Esophagus squamous epithelium (tissue), 5 donors: ENCODE data around the gene MISP3. TPM values are rescaled to one million over a fixed set of nuclear protein-coding genes. Genes with fewer than 3 reads are reported as not detected.

Experiments used
- DNase-seq: peaks from one replicate; lab custom pipeline; 2025; lab: John Stamatoyannopoulos, UW
- H3K27ac ChIP-seq, 4 donors: fragments of 200-600 bp; sonication (generic); one replicate each; pipeline ENCODE4 v1.5.1; 2016 to 2019; ENCODE audit warnings: mild to moderate bottlenecking in 1 of 4
- H3K27me3 ChIP-seq, 4 donors: fragments of 200-600 bp; sonication (generic); 1 replicate in 3 of 4; 2 replicates in 1 of 4; pipeline versions ENCODE4 v1.5.1 to v1.6.0; 2017 to 2021; ENCODE audit warnings: antibody characterized with exemption in 1 of 4
- H3K36me3 ChIP-seq, 3 donors: fragments of 200-600 bp; sonication (generic); one replicate each; pipeline ENCODE4 v1.5.1; 2016 to 2019
- H3K4me1 ChIP-seq, 3 donors: fragments of 200-600 bp; sonication (generic); one replicate each; pipeline ENCODE4 v1.5.1; 2017 to 2019
- H3K4me3 ChIP-seq, 4 donors: fragments of 200-600 bp; sonication (generic); 1 replicate in 3 of 4; 2 replicates in 1 of 4; pipeline ENCODE4 v1.5.1; 2016 to 2019; ENCODE audit warnings: mild to moderate bottlenecking in 2 of 4, moderate library complexity in 1 of 4
- H3K9me3 ChIP-seq, 3 donors: fragments of 200-600 bp; sonication (generic); one replicate each; pipeline ENCODE4 v1.5.1; 2016 to 2019
- POLR2A ChIP-seq, 4 donors: fragments of 450-650 bp; IDR thresholded peaks; one replicate each; pipeline ENCODE4 v1.6.1; 2017; ENCODE audit warnings: antibody characterized with exemption in 4 of 4, mild to moderate bottlenecking in 4 of 4, moderate library complexity in 3 of 4
- WGBS, 2 donors: methylation state at CpG; one replicate each; pipeline ENCODE4 v1.1.5; 2018; 5-methylcytosine and 5-hydroxymethylcytosine counted together
- intact Hi-C: fragments of 100-400 bp; cut with DNase I; formaldehyde crosslinking; loops from one replicate; pipeline ENCODE4 v1.15.0; 2022
- total RNA-seq, 4 donors: library from RNA; depleted of rRNA; stranded (reverse); fragments of >200 nt; gene quantifications; one replicate each; pipeline ENCODE4 v1.1.0, GENCODE V29; 2016
- TF ChIP-seq, protein P1 (sequence below), 6 experiments: fragments of 450-650 bp in 4 of 6; fragments of 200-600 bp in 2 of 6; sonication (generic) in 2 of 6; IDR thresholded peaks; one replicate each; pipeline ENCODE4 v1.5.1; 2016 to 2019; ENCODE audit warnings: antibody characterized with exemption in 6 of 6, mild to moderate bottlenecking in 4 of 6, moderate library complexity in 4 of 6
- donor health status: DM: yes; HTN: yes; CAD: no.

MISP3 gene
- total RNA-seq, 4 donors from 2014 or later: 2.0 to 8.9 (median 4.0) TPM

DNA sequence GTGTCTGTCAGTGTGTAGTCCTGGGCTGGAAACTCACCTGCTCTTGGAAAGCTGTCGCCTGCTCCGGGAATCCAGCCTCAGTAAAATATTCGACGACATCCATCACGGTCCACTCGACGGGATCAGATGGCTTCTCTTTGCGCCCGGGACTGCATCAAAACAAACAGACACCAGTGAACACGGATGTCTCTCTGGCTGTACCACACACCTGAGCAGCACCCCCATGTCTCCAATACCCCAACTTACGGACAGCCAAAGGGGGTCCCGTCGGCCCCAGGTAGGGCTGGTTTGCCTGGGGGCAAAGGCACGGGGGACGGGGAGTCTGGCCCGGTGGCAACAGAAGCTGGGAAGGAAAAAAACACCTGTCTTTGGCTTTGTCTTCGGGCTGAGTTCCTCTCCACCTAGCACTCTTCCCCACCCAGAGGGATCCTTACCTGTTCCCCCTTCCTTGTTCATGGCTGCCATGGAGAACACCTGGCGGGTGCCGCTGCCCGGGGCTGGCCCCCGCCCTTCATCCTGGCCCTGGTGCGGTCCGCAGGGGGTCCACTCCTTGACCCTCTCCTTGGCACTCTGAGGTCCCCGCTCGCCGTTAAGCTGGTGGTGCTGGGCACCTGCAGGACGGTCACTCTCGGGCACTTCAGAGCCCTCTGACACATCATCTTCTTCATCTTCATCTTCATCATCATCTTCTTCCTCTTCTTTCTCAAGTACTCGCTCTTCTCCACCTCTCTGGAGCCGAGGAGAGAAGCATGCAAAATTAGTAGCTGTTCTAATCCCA is 16.2 kb downstream of the MISP3 start:
- peaks cover 10 to 24% (median 11%) of the 10 kb centered on the region in 3 donors for H3K4me1 ChIP-seq
- DNase-seq: no peak

DNA sequence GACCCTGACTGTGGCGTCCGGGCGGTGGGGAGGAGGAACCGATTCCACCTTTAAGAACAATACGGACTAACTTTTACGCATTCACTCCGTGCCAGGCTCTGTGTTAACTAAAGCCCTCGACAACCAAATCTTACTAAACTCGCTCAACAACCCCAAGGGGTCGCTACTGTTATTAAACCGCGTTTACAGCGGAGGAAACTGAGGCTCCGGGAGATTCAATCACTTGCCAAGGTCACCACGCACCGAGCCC is 16.8 kb downstream of the MISP3 start:
- Histone ChIP-seq H3K4me1 (peaks cover 10 to 24% (median 11%) of the 10 kb centered on the region in 3 donors), H3K9me3 (peaks cover 0 to 12% (median 5%) of the 10 kb centered on the region in 3 donors), H3K27me3 (no peaks in the 10 kb centered on the region), H3K27ac (peak overlapping the region; percentile 10 to 98 (median 92)), H3K36me3 (peaks cover 0 to 26% (median 5%) of the 10 kb centered on the region in 3 donors), H3K4me3 (peak overlapping the region; percentile 64 to 98 (median 84))
- no peak for DNase-seq
- intact Hi-C loops: no loop called here
- WGBS, 2 donors: 4 to 12% methylated on average over 14 of the region's 16 CpGs
- TF ChIP-seq POLR2A (IDR thresholded peaks at IDR 0.05): no peak
- TF ChIP-seq, protein P1, sequence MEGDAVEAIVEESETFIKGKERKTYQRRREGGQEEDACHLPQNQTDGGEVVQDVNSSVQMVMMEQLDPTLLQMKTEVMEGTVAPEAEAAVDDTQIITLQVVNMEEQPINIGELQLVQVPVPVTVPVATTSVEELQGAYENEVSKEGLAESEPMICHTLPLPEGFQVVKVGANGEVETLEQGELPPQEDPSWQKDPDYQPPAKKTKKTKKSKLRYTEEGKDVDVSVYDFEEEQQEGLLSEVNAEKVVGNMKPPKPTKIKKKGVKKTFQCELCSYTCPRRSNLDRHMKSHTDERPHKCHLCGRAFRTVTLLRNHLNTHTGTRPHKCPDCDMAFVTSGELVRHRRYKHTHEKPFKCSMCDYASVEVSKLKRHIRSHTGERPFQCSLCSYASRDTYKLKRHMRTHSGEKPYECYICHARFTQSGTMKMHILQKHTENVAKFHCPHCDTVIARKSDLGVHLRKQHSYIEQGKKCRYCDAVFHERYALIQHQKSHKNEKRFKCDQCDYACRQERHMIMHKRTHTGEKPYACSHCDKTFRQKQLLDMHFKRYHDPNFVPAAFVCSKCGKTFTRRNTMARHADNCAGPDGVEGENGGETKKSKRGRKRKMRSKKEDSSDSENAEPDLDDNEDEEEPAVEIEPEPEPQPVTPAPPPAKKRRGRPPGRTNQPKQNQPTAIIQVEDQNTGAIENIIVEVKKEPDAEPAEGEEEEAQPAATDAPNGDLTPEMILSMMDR (IDR thresholded peaks at IDR 0.05): no peak

More for the DNA sequence above, 16.2 kb downstream of the MISP3 start:
- Histone ChIP-seq H3K9me3 (peaks cover 0 to 11% (median 5%) of the 10 kb centered on the region in 3 donors), H3K27me3 (no peaks in the 10 kb centered on the region), H3K4me3 (peak overlapping the region in 3 of 4 donors; percentile 64 to 98 (median 89)), H3K36me3 (peaks cover 0 to 26% (median 5%) of the 10 kb centered on the region in 3 donors), H3K27ac (peak overlapping the region in 2 of 4 donors; percentile 96 to 98)
- intact Hi-C loops: no loop called here
- WGBS, 2 donors: 77 to 83% methylated on average over 25 to 26 of the region's 30 CpGs
- TF ChIP-seq POLR2A (IDR thresholded peaks at IDR 0.05): no peak
- TF ChIP-seq, protein P1 (IDR thresholded peaks at IDR 0.05): no peak

DNA sequence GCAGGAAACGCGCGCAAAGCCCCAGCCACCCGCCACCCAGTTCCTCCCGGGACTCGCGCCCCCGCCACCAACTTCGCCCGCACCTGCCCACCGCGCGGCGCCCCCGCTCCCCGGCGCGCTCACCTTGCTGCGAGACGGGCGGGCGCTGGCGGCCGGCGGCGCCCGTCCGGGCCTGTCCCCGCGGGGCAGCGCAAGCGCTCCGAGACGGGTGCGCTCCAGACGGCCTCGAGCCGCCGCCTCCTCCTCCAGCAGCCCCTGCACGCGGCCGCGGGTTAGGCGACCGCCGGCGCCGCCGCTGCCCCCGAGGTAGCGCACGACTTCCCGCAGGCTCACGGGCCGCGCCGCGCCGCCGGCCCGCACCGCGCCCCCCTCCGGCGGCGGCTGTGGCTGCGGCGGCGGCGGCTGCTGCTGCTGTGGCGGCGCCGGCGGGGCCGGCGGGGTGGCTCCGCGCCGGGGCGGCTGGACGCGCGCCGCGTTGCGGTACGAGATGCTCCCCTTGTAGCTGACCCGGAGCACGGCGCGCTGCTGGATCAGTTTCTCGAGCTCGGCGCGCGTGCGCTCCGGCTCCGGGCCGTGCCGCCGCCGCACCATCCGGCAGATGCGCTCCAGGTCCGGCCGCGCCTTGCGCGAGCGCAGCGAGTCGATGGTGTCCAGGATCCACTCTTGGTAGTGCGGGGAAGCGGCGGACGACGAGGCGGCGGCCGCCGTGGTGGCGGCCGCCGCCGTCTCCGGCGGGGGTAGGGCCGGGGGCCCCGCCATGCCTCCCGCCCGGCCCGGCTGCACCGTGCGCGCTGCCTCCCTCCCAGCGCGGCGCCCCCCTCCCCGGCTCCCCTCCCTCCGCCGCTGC is 17.3 kb downstream of the MISP3 start:
- H3K4me1 ChIP-seq: peaks cover 10 to 24% (median 11%) of the 10 kb centered on the region in 3 donors
- WGBS, 2 donors: 2% methylated on average over 22 of the region's 142 CpGs; no CpG with 5 or more reads in 1 of the 2 donors
- H3K36me3 ChIP-seq: peaks cover 0 to 26% (median 5%) of the 10 kb centered on the region in 3 donors
- DNase-seq: no peak
- intact Hi-C loops: no loop called here
- H3K4me3 ChIP-seq: peak overlapping the region; percentile 64 to 98 (median 84)
- H3K9me3 ChIP-seq: peaks cover 0 to 12% (median 5%) of the 10 kb centered on the region in 3 donors
- TF ChIP-seq POLR2A (IDR thresholded peaks at IDR 0.05): no peak
- TF ChIP-seq, protein P1 (IDR thresholded peaks at IDR 0.05): peak in 3 of 6 experiments; percentile 3 to 16 (median 15)
- peak overlapping the region; percentile 88 to 98 (median 92) for H3K27ac ChIP-seq
- no peaks in the 10 kb centered on the region for H3K27me3 ChIP-seq

DNA sequence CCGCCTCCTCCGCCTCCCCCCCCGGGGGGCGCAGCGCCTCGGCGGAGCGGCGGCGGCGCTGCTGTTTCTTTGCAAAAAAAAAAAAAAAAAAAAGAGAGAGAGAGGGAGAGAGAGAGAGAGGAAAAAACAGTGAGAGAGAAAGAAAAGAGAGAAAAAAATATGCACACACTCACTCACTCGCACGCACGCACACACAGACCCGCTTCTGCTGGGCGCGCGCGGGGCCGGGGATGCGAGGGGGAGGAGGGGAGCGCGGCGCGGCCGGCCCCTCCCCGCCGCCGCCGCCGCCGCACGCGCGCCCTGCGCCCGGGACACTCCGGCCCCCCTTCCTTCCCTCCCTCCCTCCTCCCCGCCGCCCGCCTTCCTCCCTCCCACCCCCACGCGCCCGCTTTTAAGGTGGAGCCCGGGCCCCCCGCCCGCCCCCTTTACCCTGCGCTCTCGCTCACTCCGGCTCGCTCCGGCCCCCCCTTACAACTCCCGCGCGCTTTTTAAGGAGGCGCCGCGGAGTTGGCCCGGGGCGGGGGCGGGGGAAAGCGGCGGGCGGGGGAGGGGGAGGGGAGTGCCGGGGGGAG is 18.0 kb downstream of the MISP3 start, which contains the start of gene SAMD1:
TSS of gene SAMD1 (minus strand) at position 243 of the 572 bp plus-strand sequence.
- peak within 1 kb of the TSS; percentile 88 to 98 (median 92) for H3K27ac ChIP-seq
- TF ChIP-seq, protein P1 (IDR thresholded peaks at IDR 0.05): no peak
- no peak for TF ChIP-seq POLR2A (IDR thresholded peaks at IDR 0.05)
- H3K27me3 ChIP-seq: no peaks in the 10 kb centered on the region
- peak; percentile 68 for DNase-seq
- H3K4me1 ChIP-seq: peaks cover 10 to 24% (median 11%) of the 10 kb centered on the region in 3 donors
- WGBS, 2 donors: 0% methylated on average over 6 of the region's 65 CpGs; no CpG with 5 or more reads in 1 of the 2 donors
- peaks cover 0 to 26% (median 5%) of the 10 kb centered on the region in 3 donors for H3K36me3 ChIP-seq
- intact Hi-C loops: no loop called here
- peaks cover 0 to 12% (median 5%) of the 10 kb centered on the region in 3 donors for H3K9me3 ChIP-seq
- H3K4me3 ChIP-seq: peak within 1 kb of the TSS; percentile 64 to 98 (median 84)
